Muscle layer of colon (tissue), 2 donors: Measurements from ENCODE around the gene GPC3.

ENCODE experiments used
- H3K27ac ChIP-seq: one replicate; pipeline ENCODE4 v1.7.0; 2013; ENCODE audit warnings: low read depth, mild to moderate bottlenecking, low read length, moderate library complexity
- H3K27me3 ChIP-seq, 2 donors: one replicate each; pipeline ENCODE4 v1.7.0; 2013; ENCODE audit warnings: low read length in 2 of 2, mild to moderate bottlenecking in 2 of 2; ENCODE audit not compliant: insufficient read depth in 2 of 2, control insufficient read depth in 1 of 2
- H3K36me3 ChIP-seq: one replicate; pipeline ENCODE4 v1.7.0; 2013; ENCODE audit warnings: mild to moderate bottlenecking, low read length; ENCODE audit not compliant: insufficient read depth
- H3K4me1 ChIP-seq: one replicate; pipeline ENCODE4 v1.7.0; 2013; ENCODE audit warnings: mild to moderate bottlenecking, low read length; ENCODE audit not compliant: insufficient read depth
- H3K4me3 ChIP-seq, 2 donors: one replicate each; pipeline ENCODE4 v1.7.0; 2013; ENCODE audit warnings: low read length in 2 of 2, low read depth in 1 of 2, mild to moderate bottlenecking in 1 of 2, moderate library complexity in 1 of 2
- H3K9ac ChIP-seq: one replicate; pipeline ENCODE4 v1.7.0; 2013; ENCODE audit warnings: low read length
- H3K9me3 ChIP-seq: one replicate; pipeline ENCODE4 v1.7.0; 2013; ENCODE audit warnings: mild to moderate bottlenecking, low read length
- donor health status: abdominal sarcoma.
- donor health status: Adenocarcinoma of cecum.

The GPC3 gene

GRCh38 chrX:133602881-133603280, 382.5 kb downstream of the GPC3 start:
- H3K36me3 ChIP-seq = no peaks in the 10 kb centered on the region
- H3K4me1 ChIP-seq = no peaks in the 10 kb centered on the region
- no peak overlapping the region for H3K27ac ChIP-seq
- no peak overlapping the region for H3K9ac ChIP-seq
- no peak overlapping the region for H3K4me3 ChIP-seq
- peaks cover 0 to 12% of the 10 kb centered on the region in 2 donors for H3K27me3 ChIP-seq
- H3K9me3 ChIP-seq = no peaks in the 10 kb centered on the region

- Histone ChIP-seq H3K9me3 (no peaks in the 10 kb centered on the region), H3K9ac (no peak overlapping the region), H3K4me3 (no peak overlapping the region), H3K36me3 (no peaks in the 10 kb centered on the region), H3K27ac (no peak overlapping the region), H3K4me1 (no peaks in the 10 kb centered on the region), H3K27me3 (peaks cover 0 to 7% of the 10 kb centered on the region in 2 donors)
These were observed 384.3 kb downstream of the GPC3 start for GRCh38 chrX:133601116-133601515.

- H3K4me3 ChIP-seq = no peak overlapping the region
- no peak overlapping the region for H3K9ac ChIP-seq
- H3K36me3 ChIP-seq = no peaks in the 10 kb centered on the region
- H3K27me3 ChIP-seq = peaks cover 0 to 7% of the 10 kb centered on the region in 2 donors
- H3K27ac ChIP-seq = no peak overlapping the region
- no peaks in the 10 kb centered on the region for H3K9me3 ChIP-seq
- no peaks in the 10 kb centered on the region for H3K4me1 ChIP-seq
These were observed 384.9 kb downstream of the GPC3 start for GRCh38 chrX:133600536-133600935.

GRCh38 chrX:133598601-133599335, 386.6 kb downstream of the GPC3 start:
- H3K27ac ChIP-seq = no peak overlapping the region

GRCh38 chrX:133594156-133594555, 391.2 kb downstream of the GPC3 start:
- Histone ChIP-seq H3K4me3 (no peak overlapping the region), H3K9me3 (no peaks in the 10 kb centered on the region), H3K9ac (no peak overlapping the region), H3K27ac (no peak overlapping the region), H3K27me3 (peaks cover 3 to 5% of the 10 kb centered on the region in 2 donors), H3K4me1 (no peaks in the 10 kb centered on the region), H3K36me3 (no peaks in the 10 kb centered on the region)

More at GRCh38 chrX:133598601-133599335, 386.6 kb downstream of the GPC3 start:
- no peak overlapping the region for H3K9ac ChIP-seq
- peaks cover 0 to 7% of the 10 kb centered on the region in 2 donors for H3K27me3 ChIP-seq
- H3K9me3 ChIP-seq = no peaks in the 10 kb centered on the region
- no peak overlapping the region for H3K4me3 ChIP-seq
- no peaks in the 10 kb centered on the region for H3K4me1 ChIP-seq
- H3K36me3 ChIP-seq = no peaks in the 10 kb centered on the region

- Histone ChIP-seq H3K4me3 (no peak overlapping the region), H3K27ac (no peak overlapping the region), H3K4me1 (no peaks in the 10 kb centered on the region), H3K9ac (no peak overlapping the region), H3K27me3 (peaks cover 3 to 5% of the 10 kb centered on the region in 2 donors), H3K9me3 (no peaks in the 10 kb centered on the region), H3K36me3 (no peaks in the 10 kb centered on the region)
These were observed 391.9 kb downstream of the GPC3 start for GRCh38 chrX:133593531-133593930.

- H3K9me3 ChIP-seq = no peaks in the 10 kb centered on the region
- no peaks in the 10 kb centered on the region for H3K4me1 ChIP-seq
- no peak overlapping the region for H3K9ac ChIP-seq
- peaks cover 3 to 5% of the 10 kb centered on the region in 2 donors for H3K27me3 ChIP-seq
- H3K27ac ChIP-seq = no peak overlapping the region
- no peak overlapping the region for H3K4me3 ChIP-seq
- no peaks in the 10 kb centered on the region for H3K36me3 ChIP-seq
These were observed 394.5 kb downstream of the GPC3 start for GRCh38 chrX:133590703-133591505.

GRCh38 chrX:133588827-133589226, 396.6 kb downstream of the GPC3 start:
- H3K4me3 ChIP-seq = no peak overlapping the region
- no peak overlapping the region for H3K9ac ChIP-seq
- no peak overlapping the region for H3K27ac ChIP-seq
- H3K4me1 ChIP-seq = no peaks in the 10 kb centered on the region
- H3K36me3 ChIP-seq = no peaks in the 10 kb centered on the region
- no peaks in the 10 kb centered on the region for H3K9me3 ChIP-seq
- peaks cover 3 to 5% of the 10 kb centered on the region in 2 donors for H3K27me3 ChIP-seq

GRCh38 chrX:133587818-133588217, 397.6 kb downstream of the GPC3 start:
- Histone ChIP-seq H3K27ac (no peak overlapping the region), H3K4me3 (no peak overlapping the region), H3K9ac (no peak overlapping the region), H3K27me3 (peaks cover 3 to 5% of the 10 kb centered on the region in 2 donors), H3K9me3 (no peaks in the 10 kb centered on the region), H3K4me1 (no peaks in the 10 kb centered on the region), H3K36me3 (no peaks in the 10 kb centered on the region)

GRCh38 chrX:133587071-133587470, 398.3 kb downstream of the GPC3 start:
- H3K9ac ChIP-seq = no peak overlapping the region
- H3K27me3 ChIP-seq = peaks cover 3 to 5% of the 10 kb centered on the region in 2 donors
- H3K9me3 ChIP-seq = no peaks in the 10 kb centered on the region
- H3K4me3 ChIP-seq = no peak overlapping the region
- no peak overlapping the region for H3K27ac ChIP-seq
- H3K4me1 ChIP-seq = no peaks in the 10 kb centered on the region
- H3K36me3 ChIP-seq = no peaks in the 10 kb centered on the region

GRCh38 chrX:133586443-133586842, 399.0 kb downstream of the GPC3 start:
- H3K9me3 ChIP-seq = no peaks in the 10 kb centered on the region
- H3K36me3 ChIP-seq = no peaks in the 10 kb centered on the region
- H3K27me3 ChIP-seq = peaks cover 2 to 3% of the 10 kb centered on the region in 2 donors
- H3K9ac ChIP-seq = no peak overlapping the region
- H3K4me1 ChIP-seq = no peaks in the 10 kb centered on the region
- no peak overlapping the region for H3K27ac ChIP-seq
- no peak overlapping the region for H3K4me3 ChIP-seq
